ENCODE data around the gene KLF9.

DNA sequence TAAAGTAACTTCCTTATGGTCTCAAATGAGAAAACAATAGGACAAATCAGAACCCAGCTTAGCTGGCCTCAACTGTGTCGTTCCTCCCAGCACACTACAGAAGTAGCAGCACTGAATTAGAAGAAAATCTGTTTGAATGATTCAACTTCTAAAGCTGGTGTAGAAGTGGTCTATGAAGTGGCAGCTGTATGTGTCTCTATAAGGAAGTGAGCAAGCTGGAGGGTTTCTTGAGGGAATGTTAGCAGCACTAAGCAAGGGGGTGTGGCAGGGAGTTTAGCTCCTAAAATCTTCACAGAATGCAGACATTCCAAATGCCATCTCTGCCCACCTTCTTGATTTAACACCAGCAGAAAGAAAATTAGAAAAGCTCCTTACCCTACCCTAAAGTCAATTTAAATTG, 4.1 kb downstream of the KLF9 start:
- TF ChIP-seq FOXM1 (IDR thresholded peaks at IDR 0.05; ENCODE audit: low read depth) (no peak), FOSL2 (IDR thresholded peaks at IDR 0.05; ENCODE audit: borderline replicate concordance, low read depth) (no peak), MEF2A (IDR thresholded peaks at IDR 0.05; ENCODE audit: borderline replicate concordance, low read depth) (no peak), CHD2 (IDR thresholded peaks at IDR 0.05; ENCODE audit: low read length, partially characterized antibody) (no peak), FOXJ3 (CRISPR knock-in tag; IDR thresholded peaks at IDR 0.05) (no peak), SMC3 (IDR thresholded peaks at IDR 0.05; ENCODE audit: low read depth, low read length) (no peak), POLR2AphosphoS5 (IDR thresholded peaks at IDR 0.05; ENCODE audit: low read depth, low read length) (no peak)
- TF ChIP-seq, protein P1, sequence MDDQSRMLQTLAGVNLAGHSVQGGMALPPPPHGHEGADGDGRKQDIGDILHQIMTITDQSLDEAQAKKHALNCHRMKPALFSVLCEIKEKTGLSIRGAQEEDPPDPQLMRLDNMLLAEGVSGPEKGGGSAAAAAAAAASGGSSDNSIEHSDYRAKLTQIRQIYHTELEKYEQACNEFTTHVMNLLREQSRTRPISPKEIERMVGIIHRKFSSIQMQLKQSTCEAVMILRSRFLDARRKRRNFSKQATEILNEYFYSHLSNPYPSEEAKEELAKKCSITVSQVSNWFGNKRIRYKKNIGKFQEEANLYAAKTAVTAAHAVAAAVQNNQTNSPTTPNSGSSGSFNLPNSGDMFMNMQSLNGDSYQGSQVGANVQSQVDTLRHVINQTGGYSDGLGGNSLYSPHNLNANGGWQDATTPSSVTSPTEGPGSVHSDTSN (IDR thresholded peaks at IDR 0.05) = no peak
- TF ChIP-seq, protein P2, sequence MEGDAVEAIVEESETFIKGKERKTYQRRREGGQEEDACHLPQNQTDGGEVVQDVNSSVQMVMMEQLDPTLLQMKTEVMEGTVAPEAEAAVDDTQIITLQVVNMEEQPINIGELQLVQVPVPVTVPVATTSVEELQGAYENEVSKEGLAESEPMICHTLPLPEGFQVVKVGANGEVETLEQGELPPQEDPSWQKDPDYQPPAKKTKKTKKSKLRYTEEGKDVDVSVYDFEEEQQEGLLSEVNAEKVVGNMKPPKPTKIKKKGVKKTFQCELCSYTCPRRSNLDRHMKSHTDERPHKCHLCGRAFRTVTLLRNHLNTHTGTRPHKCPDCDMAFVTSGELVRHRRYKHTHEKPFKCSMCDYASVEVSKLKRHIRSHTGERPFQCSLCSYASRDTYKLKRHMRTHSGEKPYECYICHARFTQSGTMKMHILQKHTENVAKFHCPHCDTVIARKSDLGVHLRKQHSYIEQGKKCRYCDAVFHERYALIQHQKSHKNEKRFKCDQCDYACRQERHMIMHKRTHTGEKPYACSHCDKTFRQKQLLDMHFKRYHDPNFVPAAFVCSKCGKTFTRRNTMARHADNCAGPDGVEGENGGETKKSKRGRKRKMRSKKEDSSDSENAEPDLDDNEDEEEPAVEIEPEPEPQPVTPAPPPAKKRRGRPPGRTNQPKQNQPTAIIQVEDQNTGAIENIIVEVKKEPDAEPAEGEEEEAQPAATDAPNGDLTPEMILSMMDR (IDR thresholded peaks at IDR 0.05) = no peak
- TF ChIP-seq, protein P3, sequence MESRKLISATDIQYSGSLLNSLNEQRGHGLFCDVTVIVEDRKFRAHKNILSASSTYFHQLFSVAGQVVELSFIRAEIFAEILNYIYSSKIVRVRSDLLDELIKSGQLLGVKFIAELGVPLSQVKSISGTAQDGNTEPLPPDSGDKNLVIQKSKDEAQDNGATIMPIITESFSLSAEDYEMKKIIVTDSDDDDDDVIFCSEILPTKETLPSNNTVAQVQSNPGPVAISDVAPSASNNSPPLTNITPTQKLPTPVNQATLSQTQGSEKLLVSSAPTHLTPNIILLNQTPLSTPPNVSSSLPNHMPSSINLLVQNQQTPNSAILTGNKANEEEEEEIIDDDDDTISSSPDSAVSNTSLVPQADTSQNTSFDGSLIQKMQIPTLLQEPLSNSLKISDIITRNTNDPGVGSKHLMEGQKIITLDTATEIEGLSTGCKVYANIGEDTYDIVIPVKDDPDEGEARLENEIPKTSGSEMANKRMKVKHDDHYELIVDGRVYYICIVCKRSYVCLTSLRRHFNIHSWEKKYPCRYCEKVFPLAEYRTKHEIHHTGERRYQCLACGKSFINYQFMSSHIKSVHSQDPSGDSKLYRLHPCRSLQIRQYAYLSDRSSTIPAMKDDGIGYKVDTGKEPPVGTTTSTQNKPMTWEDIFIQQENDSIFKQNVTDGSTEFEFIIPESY (IDR thresholded peaks at IDR 0.05; ENCODE audit: borderline replicate concordance, low read depth) = no peak
